ENCODE measurements around the gene SLC12A9.
"Not testable (repeated sequence)": the region's sequence is repeated elsewhere in the genome, so short reads cannot be mapped to it uniquely, and the experiment has no call there.

The SLC12A9 gene

DNA sequence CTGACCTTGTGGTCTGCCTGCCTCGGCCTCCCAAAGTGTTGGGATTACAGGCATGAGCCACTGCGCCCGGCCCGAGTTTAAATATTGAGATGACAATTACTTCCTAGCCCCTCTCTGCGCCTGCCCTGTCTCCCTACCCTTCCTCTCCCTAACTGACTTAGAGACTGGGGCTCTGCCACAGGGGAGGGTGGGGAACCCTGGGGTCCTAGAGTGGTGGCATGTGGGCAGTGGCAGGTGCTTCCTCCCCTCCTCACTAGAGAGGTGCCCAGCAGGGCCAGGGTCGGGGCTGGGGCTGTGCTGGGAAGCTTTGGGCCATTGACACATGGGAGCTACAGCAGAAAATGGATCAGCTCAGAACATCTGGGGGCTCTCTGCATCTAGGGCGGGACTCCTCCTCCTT lies 50.1 kb downstream of the SLC12A9 start:
- Histone ChIP-seq H3K4me2 (ENCODE audit: low read length) (no peak overlapping the region), H3K79me2 (ENCODE audit: control insufficient read depth, low read length) (no peaks in the 10 kb centered on the region), H3F3A (ENCODE audit: control insufficient read depth, insufficient read depth) (no peaks in the 10 kb centered on the region), H3K27ac (ENCODE audit: low read depth, low read length) (no peak overlapping the region), H4K20me1 (ENCODE audit: control insufficient read depth, insufficient read depth, low read depth, low read length) (no peaks in the 10 kb centered on the region), H3K9me3 (ENCODE audit: control insufficient read depth, insufficient read depth, low read length) (no peaks in the 10 kb centered on the region), H3K4me1 (ENCODE audit: control insufficient read depth, low read length) (no peaks in the 10 kb centered on the region), H3K9me2 (replicated peaks; ENCODE audit: control insufficient read depth, low read length) (no peaks in the 10 kb centered on the region), H3K4me3 (ENCODE audit: low read length) (no peak overlapping the region), H3K27me3 (ENCODE audit: control insufficient read depth, low read length) (peaks cover 10% of the 10 kb centered on the region; the same call in 1 of the 2 replicates), H3K36me3 (ENCODE audit: control insufficient read depth, low read length) (no peaks in the 10 kb centered on the region)
- TF ChIP-seq, protein P1, sequence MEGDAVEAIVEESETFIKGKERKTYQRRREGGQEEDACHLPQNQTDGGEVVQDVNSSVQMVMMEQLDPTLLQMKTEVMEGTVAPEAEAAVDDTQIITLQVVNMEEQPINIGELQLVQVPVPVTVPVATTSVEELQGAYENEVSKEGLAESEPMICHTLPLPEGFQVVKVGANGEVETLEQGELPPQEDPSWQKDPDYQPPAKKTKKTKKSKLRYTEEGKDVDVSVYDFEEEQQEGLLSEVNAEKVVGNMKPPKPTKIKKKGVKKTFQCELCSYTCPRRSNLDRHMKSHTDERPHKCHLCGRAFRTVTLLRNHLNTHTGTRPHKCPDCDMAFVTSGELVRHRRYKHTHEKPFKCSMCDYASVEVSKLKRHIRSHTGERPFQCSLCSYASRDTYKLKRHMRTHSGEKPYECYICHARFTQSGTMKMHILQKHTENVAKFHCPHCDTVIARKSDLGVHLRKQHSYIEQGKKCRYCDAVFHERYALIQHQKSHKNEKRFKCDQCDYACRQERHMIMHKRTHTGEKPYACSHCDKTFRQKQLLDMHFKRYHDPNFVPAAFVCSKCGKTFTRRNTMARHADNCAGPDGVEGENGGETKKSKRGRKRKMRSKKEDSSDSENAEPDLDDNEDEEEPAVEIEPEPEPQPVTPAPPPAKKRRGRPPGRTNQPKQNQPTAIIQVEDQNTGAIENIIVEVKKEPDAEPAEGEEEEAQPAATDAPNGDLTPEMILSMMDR (IDR thresholded peaks at IDR 0.05; ENCODE audit: low read depth, low read length, poor library complexity, severe bottlenecking) = no peak
- TF ChIP-seq EZH2phosphoT487 (IDR thresholded peaks at IDR 0.05; ENCODE audit: borderline replicate concordance, low read length) = no peak

GRCh38 chr7:100908512-100908911 lies 56.0 kb downstream of the SLC12A9 start:
- Histone ChIP-seq H3K79me2 (ENCODE audit: control insufficient read depth, low read length) (no peaks in the 10 kb centered on the region), H4K20me1 (ENCODE audit: control insufficient read depth, insufficient read depth, low read depth, low read length) (no peaks in the 10 kb centered on the region), H3F3A (ENCODE audit: control insufficient read depth, insufficient read depth) (0 out of 2 replicates have a peak, but pooled peaks cover 2% of the 10 kb centered on the region), H3K4me2 (ENCODE audit: low read length) (no peak overlapping the region), H3K36me3 (ENCODE audit: control insufficient read depth, low read length) (no peaks in the 10 kb centered on the region), H3K9me2 (replicated peaks; ENCODE audit: control insufficient read depth, low read length) (no peaks in the 10 kb centered on the region), H3K27ac (ENCODE audit: low read depth, low read length) (no peak overlapping the region), H3K9me3 (ENCODE audit: control insufficient read depth, insufficient read depth, low read length) (no peaks in the 10 kb centered on the region), H3K4me3 (ENCODE audit: low read length) (no peak overlapping the region), H3K27me3 (ENCODE audit: control insufficient read depth, low read length) (no peaks in the 10 kb centered on the region), H3K4me1 (ENCODE audit: control insufficient read depth, low read length) (peaks cover 4% of the 10 kb centered on the region)
- no peak for TF ChIP-seq EZH2phosphoT487 (IDR thresholded peaks at IDR 0.05; ENCODE audit: borderline replicate concordance, low read length)
- TF ChIP-seq, protein P1 (IDR thresholded peaks at IDR 0.05; ENCODE audit: low read depth, low read length, poor library complexity, severe bottlenecking) = no peak

DNA sequence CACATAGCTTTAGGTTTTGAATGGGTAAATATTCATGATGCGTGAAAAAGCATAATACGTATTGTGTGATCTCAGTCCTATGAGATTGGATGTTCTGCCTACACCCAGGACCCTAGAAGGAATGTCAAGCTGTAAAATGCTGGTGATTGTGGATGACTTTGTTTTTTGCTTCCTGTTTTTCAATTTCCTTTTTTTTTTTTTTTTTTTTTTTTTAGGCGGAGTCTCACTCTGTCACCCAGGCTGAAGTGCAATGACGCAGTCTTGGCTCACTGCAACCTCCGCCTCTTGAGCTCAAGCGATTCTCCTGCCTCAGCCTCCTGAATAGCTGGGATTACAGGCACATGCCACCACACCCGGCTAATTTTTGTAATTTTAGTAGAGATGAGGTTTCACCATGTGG lies 57.9 kb downstream of the SLC12A9 start:
- not testable (repeated sequence) for H3K27me3 ChIP-seq (ENCODE audit: control insufficient read depth, low read length); H3K79me2 ChIP-seq (ENCODE audit: control insufficient read depth, low read length); H3K9me2 ChIP-seq (replicated peaks; ENCODE audit: control insufficient read depth, low read length); H3K36me3 ChIP-seq (ENCODE audit: control insufficient read depth, low read length); H3K4me1 ChIP-seq (ENCODE audit: control insufficient read depth, low read length); H3K9me3 ChIP-seq (ENCODE audit: control insufficient read depth, insufficient read depth, low read length); H3F3A ChIP-seq (ENCODE audit: control insufficient read depth, insufficient read depth); H4K20me1 ChIP-seq (ENCODE audit: control insufficient read depth, insufficient read depth, low read depth, low read length); H3K4me3 ChIP-seq (ENCODE audit: low read length); H3K27ac ChIP-seq (ENCODE audit: low read depth, low read length)
- H3K4me2 ChIP-seq (ENCODE audit: low read length) = peak overlapping the region; percentile 2; the same call in 1 of the 2 replicates

- 0 out of 2 replicates have a peak, but pooled peaks cover 2% of the 10 kb centered on the region for H3F3A ChIP-seq (ENCODE audit: control insufficient read depth, insufficient read depth)
- H3K27ac ChIP-seq (ENCODE audit: low read depth, low read length) = no peak overlapping the region
- TF ChIP-seq, protein P1 (IDR thresholded peaks at IDR 0.05; ENCODE audit: low read depth, low read length, poor library complexity, severe bottlenecking) = no peak
- no peak for TF ChIP-seq EZH2phosphoT487 (IDR thresholded peaks at IDR 0.05; ENCODE audit: borderline replicate concordance, low read length)
- H3K79me2 ChIP-seq (ENCODE audit: control insufficient read depth, low read length) = no peaks in the 10 kb centered on the region
- no peak overlapping the region for H3K4me3 ChIP-seq (ENCODE audit: low read length)
- H4K20me1 ChIP-seq (ENCODE audit: control insufficient read depth, insufficient read depth, low read depth, low read length) = no peaks in the 10 kb centered on the region
- H3K27me3 ChIP-seq (ENCODE audit: control insufficient read depth, low read length) = no peaks in the 10 kb centered on the region
- no peaks in the 10 kb centered on the region for H3K9me3 ChIP-seq (ENCODE audit: control insufficient read depth, insufficient read depth, low read length)
- no peak overlapping the region for H3K4me2 ChIP-seq (ENCODE audit: low read length)
- H3K9me2 ChIP-seq (replicated peaks; ENCODE audit: control insufficient read depth, low read length) = no peaks in the 10 kb centered on the region
- peaks cover 4% of the 10 kb centered on the region for H3K4me1 ChIP-seq (ENCODE audit: control insufficient read depth, low read length)
- no peaks in the 10 kb centered on the region for H3K36me3 ChIP-seq (ENCODE audit: control insufficient read depth, low read length)
Measured at GRCh38 chr7:100911484-100911883, 59.0 kb downstream of the SLC12A9 start.
